Renal cortex interstitium (tissue), 15 donors: Measurements from ENCODE around the gene LARP6. TPM values are rescaled to one million over a fixed set of nuclear protein-coding genes. Genes with fewer than 3 reads are reported as not detected.
"Not testable (repeated sequence)": the region's sequence is repeated elsewhere in the genome, so short reads cannot be mapped to it uniquely, and the experiment has no call there.

Source experiments
- DNase-seq, 11 donors: peaks; one replicate each; pipeline ENCODE4 v3.0.0-alpha.2; 2013; ENCODE audit warnings: low read depth in 9 of 11, low spot score in 4 of 11; ENCODE audit errors: extremely low read depth in 1 of 11
- long read RNA-seq, 16 experiments: transcript quantifications; one replicate each; lab custom pipeline, GENCODE V29; 2026
- polyA plus RNA-seq, 3 donors: library from polyadenylated mRNA; unstranded; fragments of 120-200 nt; gene quantifications; one replicate each; pipeline ENCODE4 v1.2.1, GENCODE V29; 2013; ENCODE audit not compliant: insufficient read length in 3 of 3

The LARP6 gene
- polyA plus RNA-seq, result 10 to 100 TPM; 12.8 to 16.0 (median 13.8) TPM
- long read RNA-seq, donor 1, full-length matches to known transcripts, result 4 of 4 reads
- long read RNA-seq, donor 1, partial matches to known transcripts, result 0 of 4 reads
- long read RNA-seq, donor 1, other reads (novel, unspliced or antisense), result 0 of 4 reads
- long read RNA-seq, donor 2, full-length matches to known transcripts, result 11 of 11 reads
- long read RNA-seq, donor 2, partial matches to known transcripts, result 0 of 11 reads
- long read RNA-seq, donor 2, other reads (novel, unspliced or antisense), result 0 of 11 reads
- long read RNA-seq, donor 3, full-length matches to known transcripts, result 14 of 14 reads
- long read RNA-seq, donor 3, partial matches to known transcripts, result 0 of 14 reads
- long read RNA-seq, donor 3, other reads (novel, unspliced or antisense), result 0 of 14 reads
- long read RNA-seq, donor 4, full-length matches to known transcripts, result 8 of 8 reads
- long read RNA-seq, donor 4, partial matches to known transcripts, result 0 of 8 reads
- long read RNA-seq, donor 4, other reads (novel, unspliced or antisense), result 0 of 8 reads
- long read RNA-seq, donor 5, result 0 reads
- long read RNA-seq, donor 6, full-length matches to known transcripts, result 8 of 8 reads
- long read RNA-seq, donor 6, partial matches to known transcripts, result 0 of 8 reads
- long read RNA-seq, donor 6, other reads (novel, unspliced or antisense), result 0 of 8 reads
- long read RNA-seq, donor 7, full-length matches to known transcripts, result 4 of 4 reads
- long read RNA-seq, donor 7, partial matches to known transcripts, result 0 of 4 reads
- long read RNA-seq, donor 7, other reads (novel, unspliced or antisense), result 0 of 4 reads
- long read RNA-seq, donor 8, result 0 reads
- long read RNA-seq, donor 9, full-length matches to known transcripts, result 3 of 3 reads
- long read RNA-seq, donor 9, partial matches to known transcripts, result 0 of 3 reads
- long read RNA-seq, donor 9, other reads (novel, unspliced or antisense), result 0 of 3 reads
- long read RNA-seq, donor 10, full-length matches to known transcripts, result 7 of 7 reads
- long read RNA-seq, donor 10, partial matches to known transcripts, result 0 of 7 reads
- long read RNA-seq, donor 10, other reads (novel, unspliced or antisense), result 0 of 7 reads
- long read RNA-seq, donor 11, full-length matches to known transcripts, result 7 of 7 reads
- long read RNA-seq, donor 11, partial matches to known transcripts, result 0 of 7 reads
- long read RNA-seq, donor 11, other reads (novel, unspliced or antisense), result 0 of 7 reads
- long read RNA-seq, donor 12, full-length matches to known transcripts, result 4 of 4 reads
- long read RNA-seq, donor 12, partial matches to known transcripts, result 0 of 4 reads
- long read RNA-seq, donor 12, other reads (novel, unspliced or antisense), result 0 of 4 reads
- long read RNA-seq, donor 13, result 0 reads
- long read RNA-seq, donor 14, full-length matches to known transcripts, result 9 of 9 reads
- long read RNA-seq, donor 14, partial matches to known transcripts, result 0 of 9 reads
- long read RNA-seq, donor 14, other reads (novel, unspliced or antisense), result 0 of 9 reads
- long read RNA-seq, donor 15, full-length matches to known transcripts, result 3 of 3 reads
- long read RNA-seq, donor 15, partial matches to known transcripts, result 0 of 3 reads
- long read RNA-seq, donor 15, other reads (novel, unspliced or antisense), result 0 of 3 reads
- long read RNA-seq, donor 16, full-length matches to known transcripts, result 23 of 23 reads
- long read RNA-seq, donor 16, partial matches to known transcripts, result 0 of 23 reads
- long read RNA-seq, donor 16, other reads (novel, unspliced or antisense), result 0 of 23 reads

- peak in 2 of 11 donors; percentile 39 to 58 for DNase-seq
These were observed at the start of gene LARP6 for GRCh38 chr15:70853973-70854665. LARP6 (minus strand) TSS chr15:70854157; CDS start chr15:70854088, 69 bp downstream.

- no peak for DNase-seq
These were observed 48.1 kb upstream of the LARP6 start for GRCh38 chr15:70902107-70902506.

- DNase-seq, result peak in 5 of 11 donors; percentile 17 to 62 (median 37)
These were observed 39.1 kb upstream of the LARP6 start for GRCh38 chr15:70892912-70893560.

- DNase-seq, result peak; percentile 81 to 92 (median 89)
These were observed 38.3 kb upstream of the LARP6 start, which contains the start of the genes LRRC49 and THAP10 for GRCh38 chr15:70892002-70892911. LRRC49 (plus strand) TSS chr15:70892826; CDS start chr15:70892895, 69 bp downstream. THAP10 (minus strand) TSS chr15:70892433; CDS start chr15:70892272, 161 bp downstream.

GRCh38 chr15:70882361-70882760, 28.4 kb upstream of the LARP6 start:
- no peak for DNase-seq

GRCh38 chr15:70880781-70881180, 26.8 kb upstream of the LARP6 start:
- DNase-seq, result no peak

DNA sequence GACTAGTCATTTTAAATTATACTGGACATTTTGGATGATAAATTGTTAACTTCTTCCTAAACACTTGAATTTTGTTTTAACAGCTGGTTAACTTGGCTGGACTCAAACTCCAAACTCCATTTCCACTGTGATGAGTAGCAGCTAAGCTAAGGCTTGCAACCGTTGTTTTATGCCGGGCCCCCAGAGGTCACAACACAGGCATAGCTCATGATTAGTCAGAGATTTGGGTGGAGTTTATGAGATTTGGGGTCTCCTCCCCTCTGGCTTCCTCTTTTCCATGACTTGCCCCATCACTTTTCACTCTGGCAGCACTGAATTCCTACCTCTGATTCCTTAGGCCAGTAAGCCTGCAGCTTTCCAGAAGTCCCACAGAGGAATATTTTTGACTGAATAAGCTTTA, 25.4 kb upstream of the LARP6 start:
- DNase-seq, result peak in 1 of 11 donors; percentile 21

- DNase-seq, result no peak
These were observed 22.7 kb upstream of the LARP6 start for GRCh38 chr15:70876683-70877082.

- no peak for DNase-seq
These were observed 22.1 kb upstream of the LARP6 start for GRCh38 chr15:70876011-70876410.

DNA sequence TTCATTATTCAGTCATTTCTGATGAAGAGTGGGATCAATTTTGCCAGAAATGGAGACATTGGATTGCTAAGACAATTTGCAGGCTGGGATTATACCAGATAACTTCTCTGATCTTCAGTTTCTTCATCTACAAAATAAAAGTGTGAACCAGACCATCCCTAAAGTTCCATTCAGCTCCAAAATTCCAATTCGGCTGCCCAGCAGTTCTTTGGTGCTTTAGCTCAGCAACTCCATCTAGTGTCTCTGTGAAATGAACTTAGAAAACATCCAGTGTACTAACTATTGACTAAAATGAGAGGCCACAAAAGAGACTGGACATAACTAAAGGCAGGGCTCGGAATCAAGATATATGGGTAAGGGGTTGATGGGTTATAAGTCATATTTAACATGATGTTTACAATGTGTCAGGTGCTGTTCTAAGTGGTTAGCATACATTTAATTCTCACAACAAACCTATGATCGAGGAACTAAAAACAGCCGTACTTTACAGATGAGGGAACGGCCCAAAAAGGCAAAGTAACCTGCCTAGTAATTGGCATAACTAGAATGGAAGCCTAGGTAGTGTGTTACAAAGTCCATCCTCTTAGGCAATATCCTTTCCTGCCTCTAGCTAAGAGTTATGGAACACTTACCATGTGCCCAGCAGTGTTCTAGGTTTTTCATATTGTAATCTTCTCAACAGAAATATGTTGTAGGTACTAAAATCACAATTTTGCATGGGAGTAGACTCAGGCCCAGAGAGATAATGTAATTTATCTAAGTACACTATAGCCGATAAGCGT, 21.2 kb upstream of the LARP6 start:
- peak in 1 of 11 donors; percentile 22 for DNase-seq

DNA sequence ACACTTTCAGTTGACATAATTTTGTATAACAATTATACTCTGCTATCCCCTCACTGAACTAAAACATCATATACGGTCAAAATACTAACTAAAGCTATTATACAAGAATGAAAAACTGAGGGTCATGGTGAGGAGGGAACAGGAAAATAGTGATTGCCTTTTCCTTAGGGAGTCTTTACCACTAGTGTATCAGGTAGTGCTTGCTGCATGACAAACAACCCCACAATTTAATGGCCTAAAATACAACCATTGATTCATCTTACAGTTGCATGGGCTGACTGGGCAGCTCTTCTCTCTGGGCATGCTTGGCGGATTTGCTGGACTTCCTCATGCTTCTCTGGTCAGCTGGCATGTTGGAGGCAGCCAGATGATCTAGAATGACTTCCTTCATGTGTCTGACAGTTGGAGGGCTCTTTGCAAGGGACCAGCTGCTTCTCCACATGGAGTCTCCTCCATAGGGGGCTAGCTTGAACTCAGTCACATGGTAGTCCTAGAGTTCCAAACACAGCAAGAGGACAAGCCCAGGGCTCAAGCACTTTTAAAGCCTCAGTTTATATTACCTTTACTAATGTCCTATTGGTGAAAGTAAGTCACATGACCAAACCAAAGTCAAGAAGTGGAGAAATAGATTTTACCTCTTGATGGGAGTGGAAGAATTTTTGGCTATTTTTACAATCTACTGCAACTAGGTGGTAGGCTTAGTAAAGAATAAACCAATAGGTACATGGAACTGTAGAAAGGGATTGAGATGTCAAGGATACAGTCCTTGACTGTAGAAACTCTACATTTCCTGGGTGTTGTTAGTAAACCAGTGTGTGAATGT, 19.5 kb upstream of the LARP6 start:
- DNase-seq, result no peak

- DNase-seq, result not testable (repeated sequence)
These were observed 17.5 kb upstream of the LARP6 start for GRCh38 chr15:70871490-70871889.

DNA sequence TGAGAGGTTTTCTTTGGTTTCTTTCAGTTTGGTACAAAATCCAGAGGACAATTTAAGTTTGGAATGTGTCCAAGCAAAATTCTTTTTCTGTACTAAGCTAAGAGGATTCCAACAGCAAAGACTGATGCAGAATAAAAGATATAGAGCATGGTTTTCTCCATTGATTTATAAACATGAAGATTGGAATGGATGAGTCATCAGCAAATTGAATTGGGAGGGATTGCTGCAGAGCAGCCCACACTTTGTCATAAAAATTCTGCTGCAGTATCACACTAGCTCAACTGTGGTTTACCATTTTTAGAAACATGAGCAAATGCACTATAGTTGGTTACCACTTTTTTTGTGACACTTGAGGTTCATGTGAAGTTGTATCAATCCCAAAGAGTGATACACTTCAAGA, 16.1 kb upstream of the LARP6 start:
- no peak for DNase-seq

DNA sequence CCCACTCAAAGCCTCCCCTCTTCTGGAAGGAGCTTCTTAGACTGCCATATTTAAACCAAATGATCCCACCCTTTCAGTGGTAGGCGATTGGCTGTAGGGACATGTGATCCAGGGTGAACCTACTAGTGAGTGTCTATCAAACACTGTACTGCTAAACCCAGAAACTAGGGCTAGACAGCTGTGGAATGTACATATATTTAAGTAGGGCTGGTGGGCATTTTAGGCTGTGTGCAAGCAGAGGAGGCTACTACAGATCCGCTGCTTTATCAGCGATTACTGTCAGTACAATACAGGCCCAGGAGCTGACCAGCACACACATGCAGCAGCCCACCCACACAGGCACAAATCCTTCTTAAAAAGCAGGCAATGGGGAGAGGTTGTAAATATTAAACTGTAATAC, 15.4 kb upstream of the LARP6 start:
- no peak for DNase-seq
